Fibroblast of villous mesenchyme (primary cell): Measurements from ENCODE around the gene SMIM5. TPM values are rescaled to one million over a fixed set of nuclear protein-coding genes. Genes with fewer than 3 reads are reported as not detected.

Experiments used
- DNase-seq: peaks from one replicate; pipeline ENCODE4 v3.0.0-alpha.2; 2010; ENCODE audit warnings: low read depth
- H3K4me3 ChIP-seq: 2 replicates; pipeline ENCODE4 v1.5.1; 2011; ENCODE audit warnings: low read depth, mild to moderate bottlenecking, low read length
- total RNA-seq: library from RNA; depleted of rRNA; stranded (reverse); fragments of >200 nt; gene quantifications from 2 replicates; pipeline ENCODE4 v1.2.3, GENCODE V29; 2012
- TF ChIP-seq, protein P1 (sequence below): IDR thresholded peaks from 2 replicates; pipeline ENCODE4 v1.5.1; 2012; ENCODE audit warnings: low read depth, mild to moderate bottlenecking, low read length; ENCODE audit not compliant: insufficient read depth

Gene SMIM5
- total RNA-seq, 1 donor = under 0.01 TPM

DNA sequence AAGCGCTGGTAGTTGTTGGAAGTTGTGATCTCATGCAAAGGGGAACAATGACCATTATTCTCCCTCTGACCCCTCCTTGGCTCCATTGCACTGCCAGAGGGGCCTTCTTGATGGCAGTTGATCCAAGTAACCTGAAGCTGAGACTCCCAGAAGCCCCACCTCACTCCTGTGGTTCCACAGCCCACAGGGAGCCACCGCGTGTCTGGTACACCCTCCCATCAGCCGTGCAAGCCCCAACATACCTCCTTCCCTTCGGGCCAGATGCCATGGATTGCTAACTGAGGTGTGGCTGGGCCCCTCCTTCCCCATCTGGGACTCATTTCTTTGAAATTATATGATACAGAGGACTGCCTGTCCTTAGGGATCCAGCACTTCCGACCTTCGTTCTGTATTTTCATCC lies 51.7 kb downstream of the SMIM5 start:
- no peak for DNase-seq
- no peak overlapping the region for H3K4me3 ChIP-seq
- TF ChIP-seq, protein P1, sequence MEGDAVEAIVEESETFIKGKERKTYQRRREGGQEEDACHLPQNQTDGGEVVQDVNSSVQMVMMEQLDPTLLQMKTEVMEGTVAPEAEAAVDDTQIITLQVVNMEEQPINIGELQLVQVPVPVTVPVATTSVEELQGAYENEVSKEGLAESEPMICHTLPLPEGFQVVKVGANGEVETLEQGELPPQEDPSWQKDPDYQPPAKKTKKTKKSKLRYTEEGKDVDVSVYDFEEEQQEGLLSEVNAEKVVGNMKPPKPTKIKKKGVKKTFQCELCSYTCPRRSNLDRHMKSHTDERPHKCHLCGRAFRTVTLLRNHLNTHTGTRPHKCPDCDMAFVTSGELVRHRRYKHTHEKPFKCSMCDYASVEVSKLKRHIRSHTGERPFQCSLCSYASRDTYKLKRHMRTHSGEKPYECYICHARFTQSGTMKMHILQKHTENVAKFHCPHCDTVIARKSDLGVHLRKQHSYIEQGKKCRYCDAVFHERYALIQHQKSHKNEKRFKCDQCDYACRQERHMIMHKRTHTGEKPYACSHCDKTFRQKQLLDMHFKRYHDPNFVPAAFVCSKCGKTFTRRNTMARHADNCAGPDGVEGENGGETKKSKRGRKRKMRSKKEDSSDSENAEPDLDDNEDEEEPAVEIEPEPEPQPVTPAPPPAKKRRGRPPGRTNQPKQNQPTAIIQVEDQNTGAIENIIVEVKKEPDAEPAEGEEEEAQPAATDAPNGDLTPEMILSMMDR = no peak

DNA sequence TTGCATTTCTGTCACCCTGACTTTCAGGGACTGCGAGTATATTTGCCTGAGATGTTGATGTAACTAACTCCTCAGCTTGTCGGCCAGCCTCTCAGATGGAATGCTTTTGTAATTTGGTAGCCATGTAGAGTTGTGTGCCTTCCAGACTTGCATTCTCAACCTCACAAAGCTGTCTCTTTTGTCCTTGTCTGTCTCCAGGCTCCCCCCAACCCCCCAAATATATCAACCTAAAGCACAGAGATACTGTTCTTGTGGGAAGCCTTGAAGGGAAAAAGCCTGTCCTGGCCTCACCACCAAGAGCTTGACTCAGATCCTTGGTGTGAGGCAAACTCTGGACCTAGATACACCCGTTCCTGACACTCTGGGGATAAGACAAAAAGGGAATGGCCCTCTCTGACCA lies 52.3 kb downstream of the SMIM5 start:
- TF ChIP-seq, protein P1 = no peak
- H3K4me3 ChIP-seq = no peak overlapping the region
- no peak for DNase-seq

DNA sequence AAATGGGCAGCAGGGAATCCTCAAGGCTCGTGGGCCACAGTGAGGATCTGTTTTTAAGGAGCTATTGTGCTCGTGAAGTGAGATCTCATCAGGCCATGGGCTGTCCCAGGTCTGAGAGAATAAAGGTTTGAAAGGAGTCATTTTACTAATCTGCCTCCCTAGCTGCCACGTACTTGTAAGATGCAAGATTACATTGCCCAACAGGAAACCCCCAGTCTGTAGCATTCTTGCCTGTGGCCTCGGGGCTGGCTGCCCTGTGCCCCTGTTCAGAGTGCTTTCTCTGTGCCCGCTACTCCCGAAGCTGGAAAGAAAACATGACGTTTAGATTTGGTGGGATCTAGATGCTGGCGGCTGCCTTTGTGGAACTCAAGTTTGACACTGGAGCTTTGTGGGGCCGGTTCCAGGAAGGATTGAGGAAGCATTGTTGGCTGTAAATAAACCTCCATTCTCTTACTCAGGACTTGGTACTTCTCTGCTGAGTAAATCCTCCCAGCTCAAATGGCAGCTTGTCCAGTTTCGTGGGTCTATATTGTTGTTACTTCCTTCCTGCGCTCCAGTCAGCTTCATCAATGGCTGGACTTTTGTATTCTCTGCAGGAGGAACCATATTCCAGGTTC lies 55.1 kb downstream of the SMIM5 start:
- no peak overlapping the region for H3K4me3 ChIP-seq
- DNase-seq = peak; percentile 50
- TF ChIP-seq, protein P1 = no peak

DNA sequence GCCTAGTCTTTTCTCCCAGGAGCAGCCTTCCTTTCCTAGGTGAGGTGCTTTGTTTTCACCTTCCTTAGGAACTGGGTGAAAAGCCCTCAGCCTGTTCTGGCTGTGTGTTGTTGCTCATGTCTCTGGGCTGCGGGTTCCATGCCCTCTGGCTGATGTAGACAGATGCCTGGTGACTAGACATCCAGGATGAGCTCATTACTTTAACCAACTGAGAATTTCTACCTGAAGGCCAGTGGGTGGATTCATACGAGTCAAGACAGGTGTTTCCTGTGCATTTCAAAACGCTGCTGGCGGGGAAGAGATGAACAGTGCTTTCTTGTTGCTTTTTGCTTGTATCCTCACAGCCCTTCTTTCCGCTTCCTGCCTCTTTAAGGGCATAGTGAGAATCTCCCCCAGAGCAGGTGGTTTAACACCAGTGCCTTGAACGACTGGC lies 56.2 kb downstream of the SMIM5 start:
- TF ChIP-seq, protein P1 = no peak
- no peak for DNase-seq
- no peak overlapping the region for H3K4me3 ChIP-seq

Other genes starting within 250 kb of the SMIM5 start
- 78.0 and 98.0 TPM in 2 replicates for gene GRB2, start 227.8 kb upstream of the SMIM5 start, total RNA-seq
- gene TMEM94, start 176.8 kb upstream of the SMIM5 start, total RNA-seq = 28.5 and 31.2 TPM in 2 replicates
- gene CASKIN2, start 117.9 kb upstream of the SMIM5 start, total RNA-seq = 7.4 and 9.5 TPM in 2 replicates
- gene TSEN54, start 116.9 kb upstream of the SMIM5 start, total RNA-seq = 11.3 and 12.1 TPM in 2 replicates
- 0.32 and 2.2 TPM in 2 replicates for gene LLGL2, start 107.7 kb upstream of the SMIM5 start, total RNA-seq
- gene MYO15B, start 45.6 kb upstream of the SMIM5 start, total RNA-seq = 1.6 and 3.9 TPM in 2 replicates
- 19.6 and 20.7 TPM in 2 replicates for gene RECQL5, start 33.7 kb downstream of the SMIM5 start, total RNA-seq
- gene SAP30BP, start 33.9 kb downstream of the SMIM5 start, total RNA-seq = 58.9 and 60.0 TPM in 2 replicates
- 0.32 and 1.3 TPM in 2 replicates for gene ITGB4, start 88.0 kb downstream of the SMIM5 start, total RNA-seq
- gene GALK1, start 131.8 kb downstream of the SMIM5 start, total RNA-seq = 36.7 and 49.3 TPM in 2 replicates
- 19.9 and 23.5 TPM in 2 replicates for gene UNK, start 151.4 kb downstream of the SMIM5 start, total RNA-seq
- gene UNC13D, start 211.0 kb downstream of the SMIM5 start, total RNA-seq = 0.86 and 1.6 TPM in 2 replicates
- 18.4 and 26.8 TPM in 2 replicates for gene WBP2, start 221.9 kb downstream of the SMIM5 start, total RNA-seq
- 13.5 and 15.1 TPM in 2 replicates for gene TRIM47, start 245.1 kb downstream of the SMIM5 start, total RNA-seq